GM12878 (cell line): ENCODE data around the gene TMEM255B. TPM values are rescaled to one million over a fixed set of nuclear protein-coding genes. Genes with fewer than 3 reads are reported as not detected.

Experiments
- ESRRA ChIP-seq: IDR thresholded peaks from 2 replicates; pipeline ENCODE4 v1.6.1; 2012; ENCODE audit warnings: mild to moderate bottlenecking, low read length, improper control_type of control experiment
- NR2C1 ChIP-seq: fragments of 450-650 bp; IDR thresholded peaks from 2 replicates; pipeline ENCODE4 v1.6.1; 2017; ENCODE audit warnings: antibody characterized with exemption, mild to moderate bottlenecking, moderate library complexity
- NRF1 ChIP-seq: conservative IDR thresholded peaks from 2 replicates; pipeline ENCODE4 v1.6.1; 2011; ENCODE audit warnings: mild to moderate bottlenecking, low read depth, low read length, improper control_type of control experiment
- ZBTB33 ChIP-seq: fragments of 450-650 bp; IDR thresholded peaks from 2 replicates; pipeline ENCODE4 v1.6.1; 2017; ENCODE audit warnings: mild to moderate bottlenecking
- ZBTB40 ChIP-seq: fragments of 450-650 bp; IDR thresholded peaks from 2 replicates; pipeline ENCODE4 v1.6.1; 2016; ENCODE audit warnings: mild to moderate bottlenecking, moderate library complexity, borderline replicate concordance
- ZNF207 ChIP-seq: fragments of 450-650 bp; IDR thresholded peaks from 2 replicates; pipeline ENCODE4 v1.6.1; 2014; ENCODE audit warnings: antibody characterized with exemption, mild to moderate bottlenecking, borderline replicate concordance
- polyA plus RNA-seq, 11 experiments: library from polyadenylated mRNA; depleted of rRNA in 4 of 11; unstranded in 6 of 11; stranded (reverse) in 5 of 11; fragments of >200 nt; fragmentation: Nextera tagmentation in 4 of 11; fragmentation: Illumina TruSeq in 1 of 11; extraction: Ambion mirVana in 4 of 11; extraction: Trizol in 1 of 11; gene quantifications; 1 replicate in 1 of 11; 2 replicates in 10 of 11; pipeline versions ENCODE4 v1.2.1 to v1.2.3, GENCODE V29; 2011 to 2016; ENCODE audit warnings: inconsistent platforms in 2 of 11, missing spikeins in 2 of 11, low read depth in 1 of 11
- total RNA-seq, 4 experiments: library from RNA; depleted of rRNA in 3 of 4; stranded (reverse); fragments of >200 nt in 3 of 4; fragmentation: Illumina TruSeq in 1 of 4; extraction: Trizol in 1 of 4; gene quantifications; 2 replicates each; pipeline versions ENCODE4 v1.2.1 to v1.2.3, GENCODE V29; 2013 to 2021

Gene TMEM255B
- total and polyA plus RNA-seq, 10 of the 15 experiments (the other 5 are each of a cell fraction or from before 2014, with no cell fraction given): 0.04 to 0.62 (median 0.13) TPM; not detected in 3

DNA sequence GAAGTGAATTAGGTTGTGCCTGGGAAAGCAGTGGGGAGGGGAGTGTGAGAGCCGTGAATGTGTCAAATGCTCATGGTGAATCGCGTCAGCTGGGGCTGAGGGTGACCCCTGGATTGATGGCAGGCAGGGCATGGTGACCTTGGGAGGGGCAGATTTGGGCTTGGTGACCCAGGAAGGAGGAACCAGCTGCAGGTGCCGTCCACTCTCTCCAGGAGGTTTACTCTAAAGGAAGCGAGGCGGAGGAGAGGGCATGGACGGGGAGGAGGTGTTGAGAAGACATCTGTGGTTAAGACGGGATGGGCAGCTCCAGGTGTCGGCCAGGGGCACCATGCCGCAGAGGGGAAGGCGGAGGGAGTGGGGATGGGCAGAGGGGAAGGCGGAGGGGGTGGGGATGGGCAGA is 28.7 kb downstream of the TMEM255B start (continued):
- no peak for TF ChIP-seq ZBTB33
- TF ChIP-seq ZNF207: no peak
- no peak for TF ChIP-seq ZBTB40
- no peak for TF ChIP-seq NR2C1
- no peak for TF ChIP-seq NRF1
- no peak for TF ChIP-seq ESRRA
